ENCODE results near the gene YEATS4.
"Not testable (repeated sequence)": the region's sequence is repeated elsewhere in the genome, so short reads cannot be mapped to it uniquely, and the experiment has no call there.

The YEATS4 gene

DNA sequence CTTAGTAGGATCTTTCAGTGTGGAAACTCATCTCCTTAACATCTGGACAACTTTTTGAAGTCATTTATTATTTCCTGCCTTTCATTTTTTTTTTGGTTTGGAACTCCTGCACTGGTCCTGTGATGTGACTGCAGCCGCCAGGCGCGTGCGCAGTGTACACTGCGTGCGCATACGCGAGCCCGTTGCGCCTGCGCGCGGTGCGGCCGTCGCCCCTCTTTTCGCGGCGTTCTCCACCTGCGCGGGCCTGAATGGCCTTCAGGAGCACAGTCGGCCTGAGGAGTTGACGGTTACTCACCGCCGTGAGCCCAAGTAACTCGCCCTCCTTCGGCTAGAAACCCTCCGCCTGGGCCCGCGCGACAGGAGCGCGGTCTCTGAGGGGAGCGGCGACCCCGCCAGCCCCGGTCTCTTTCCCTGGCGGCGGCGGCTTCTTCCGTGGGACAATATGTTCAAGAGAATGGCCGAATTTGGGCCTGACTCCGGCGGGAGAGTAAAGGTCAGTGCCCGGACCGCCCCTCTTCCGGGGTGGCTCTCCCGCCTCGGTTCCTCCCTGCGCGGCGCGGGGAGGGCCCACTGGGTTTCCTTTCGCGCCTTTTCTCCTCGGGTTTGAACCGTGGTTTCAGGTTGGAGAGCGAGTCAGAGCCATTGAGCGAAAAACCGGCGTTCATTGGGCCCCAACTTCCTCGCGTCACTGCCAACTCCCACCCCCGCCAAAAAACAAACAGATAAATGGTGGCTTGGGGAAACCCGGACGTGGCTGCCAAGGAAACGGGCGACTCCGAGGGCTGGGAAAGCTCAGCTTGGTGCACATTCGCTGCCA lies at the start of gene YEATS4:
Gene YEATS4 (plus strand): TSS at position 213 of the 817 bp plus-strand sequence. CDS start 230 bp downstream, at position 443.
- peak; percentile 71 to 74 for DNase-seq

DNA sequence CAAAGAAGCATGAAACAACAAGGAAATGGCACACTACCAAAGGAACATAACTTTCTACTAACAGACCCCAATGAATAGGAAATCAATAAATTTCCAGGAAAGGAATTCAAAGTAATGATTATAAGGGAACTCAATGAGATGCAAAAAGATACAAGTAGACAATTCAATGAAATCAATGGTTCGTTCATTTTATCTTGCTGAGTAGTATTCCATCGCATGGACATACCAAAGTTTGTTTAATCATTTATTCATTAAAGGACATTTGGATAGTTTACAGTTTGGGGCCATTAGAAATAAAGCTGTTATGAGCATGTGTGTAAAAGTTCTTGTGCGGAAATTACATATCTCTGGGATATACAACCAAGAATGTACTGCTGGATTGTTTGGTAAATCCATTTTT lies 46.3 kb upstream of the YEATS4 start:
- no peak for DNase-seq

DNA sequence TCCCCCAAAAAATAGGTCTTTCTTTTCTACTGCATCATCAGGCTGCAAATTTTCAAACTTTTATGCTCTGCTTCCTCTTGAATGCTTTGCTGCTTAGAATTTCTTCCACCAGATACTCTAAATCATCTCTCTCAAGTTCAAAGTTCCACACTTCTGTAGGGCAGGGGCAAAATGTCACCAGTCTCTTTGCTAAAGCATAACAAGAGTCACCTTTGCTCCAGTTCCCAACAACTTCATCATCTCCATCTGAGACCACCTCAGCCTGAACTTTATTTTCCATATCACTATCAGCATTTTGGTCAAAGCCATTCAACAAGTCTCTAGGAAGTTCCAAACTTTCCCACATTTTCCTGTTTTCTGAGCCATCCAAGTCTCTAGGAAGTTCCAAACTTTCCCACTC lies 42.8 kb upstream of the YEATS4 start:
- not testable (repeated sequence) for DNase-seq

DNA sequence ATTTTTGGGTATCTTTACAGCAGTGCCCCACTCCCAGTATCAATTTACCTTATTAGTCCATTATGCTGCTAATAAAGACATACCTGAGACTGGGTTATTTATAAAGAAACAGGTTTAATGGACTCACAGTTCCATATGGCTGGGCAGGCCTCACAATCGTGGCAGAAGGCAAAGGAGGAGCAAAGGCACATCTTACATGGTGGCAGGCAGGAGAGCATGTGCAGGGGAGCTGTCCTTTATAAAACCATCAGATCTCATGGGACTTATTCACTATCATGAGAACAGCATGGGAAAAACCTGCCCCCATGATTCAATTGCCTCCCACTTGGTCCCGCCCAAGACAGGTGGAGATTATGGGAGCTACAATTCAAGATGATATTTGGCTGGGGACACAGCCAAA lies 42.3 kb upstream of the YEATS4 start:
- DNase-seq = not testable (repeated sequence)

DNA sequence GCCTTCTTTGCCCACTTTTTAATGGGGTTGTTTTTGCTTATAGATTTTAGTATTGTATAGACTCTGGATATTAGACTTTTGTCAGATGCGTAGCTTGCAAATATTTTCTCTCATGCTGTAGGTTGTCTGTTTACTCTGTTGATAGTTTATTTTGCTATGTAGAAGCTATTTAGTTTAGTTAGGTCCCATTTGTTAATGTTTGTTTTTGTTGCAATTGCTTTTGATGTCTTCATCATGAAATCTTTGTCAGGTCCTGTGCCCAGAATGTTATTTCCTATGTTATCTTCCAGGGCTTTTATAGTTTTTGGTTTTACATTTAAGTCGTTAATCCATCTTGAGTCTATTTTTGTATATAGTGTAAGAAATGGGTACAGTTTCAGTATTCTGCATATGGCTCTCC lies 41.3 kb upstream of the YEATS4 start:
- no peak for DNase-seq

DNA sequence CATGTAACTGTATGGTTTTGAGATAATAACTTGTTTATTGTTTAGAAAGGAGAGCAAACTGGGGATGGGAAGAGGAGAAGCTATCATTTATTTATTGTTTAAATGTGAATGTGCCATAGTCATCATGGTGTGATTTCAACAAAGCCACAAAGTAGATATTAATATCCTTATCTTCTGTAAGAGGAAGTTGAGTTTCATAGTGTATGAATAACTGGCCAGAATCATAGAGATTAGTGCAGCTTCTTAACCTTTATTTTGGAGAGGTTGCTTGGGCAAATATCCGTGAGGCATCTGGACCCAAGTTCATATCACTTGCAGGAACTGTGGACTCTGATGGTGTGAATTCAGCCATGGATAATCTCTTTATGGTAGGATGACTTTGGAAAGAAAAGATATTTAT lies 38.2 kb upstream of the YEATS4 start:
- DNase-seq = no peak

DNA sequence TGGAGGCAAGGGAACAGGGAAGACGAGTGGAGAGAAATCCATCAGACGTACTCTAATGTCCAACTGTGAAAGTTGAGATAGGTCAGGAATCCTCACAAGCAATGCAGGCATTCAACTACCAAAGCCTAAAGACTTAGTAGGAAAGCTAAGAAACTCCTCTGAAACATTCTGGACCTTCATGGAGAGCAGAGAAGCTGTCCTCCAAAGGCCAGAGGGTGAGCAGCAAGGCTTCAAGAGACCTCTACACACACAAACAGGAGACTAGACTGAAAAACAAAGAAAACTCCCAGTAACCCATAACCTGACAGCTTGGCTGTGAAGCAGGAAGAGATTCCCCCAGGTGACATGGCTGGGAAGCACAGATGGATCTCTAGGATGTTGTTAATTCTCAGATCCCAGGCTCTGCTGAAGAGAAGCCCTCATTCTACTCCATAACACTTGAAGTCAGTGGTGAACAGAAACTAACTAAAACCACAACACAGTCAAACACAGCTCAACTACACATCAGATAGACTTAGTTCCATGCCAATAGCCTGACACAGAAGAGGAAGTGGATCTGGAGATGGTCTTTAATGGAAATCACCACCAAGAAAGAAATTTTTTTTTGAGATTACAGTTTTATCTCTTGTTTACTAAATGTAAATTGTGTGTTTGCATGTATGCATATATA lies 34.6 kb upstream of the YEATS4 start:
- DNase-seq = no peak

DNA sequence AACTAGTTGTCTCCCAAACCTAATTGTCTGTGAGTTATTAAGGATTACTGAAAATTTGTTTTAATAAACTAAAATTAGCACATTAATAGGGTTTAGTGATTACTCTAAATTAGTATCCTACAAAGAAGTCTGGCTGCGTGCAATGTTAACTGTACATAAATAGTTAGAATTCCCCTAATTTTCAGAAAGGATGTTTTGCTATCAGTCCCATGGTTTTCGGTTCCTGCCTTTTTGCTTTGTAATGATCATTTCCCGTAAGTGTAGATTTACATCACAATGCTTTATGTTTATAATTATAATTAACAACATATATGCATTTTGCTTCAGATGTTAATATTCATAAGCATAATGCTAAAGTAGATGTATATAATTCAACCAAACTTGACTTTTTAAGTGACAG lies 31.1 kb upstream of the YEATS4 start:
- DNase-seq = no peak

DNA sequence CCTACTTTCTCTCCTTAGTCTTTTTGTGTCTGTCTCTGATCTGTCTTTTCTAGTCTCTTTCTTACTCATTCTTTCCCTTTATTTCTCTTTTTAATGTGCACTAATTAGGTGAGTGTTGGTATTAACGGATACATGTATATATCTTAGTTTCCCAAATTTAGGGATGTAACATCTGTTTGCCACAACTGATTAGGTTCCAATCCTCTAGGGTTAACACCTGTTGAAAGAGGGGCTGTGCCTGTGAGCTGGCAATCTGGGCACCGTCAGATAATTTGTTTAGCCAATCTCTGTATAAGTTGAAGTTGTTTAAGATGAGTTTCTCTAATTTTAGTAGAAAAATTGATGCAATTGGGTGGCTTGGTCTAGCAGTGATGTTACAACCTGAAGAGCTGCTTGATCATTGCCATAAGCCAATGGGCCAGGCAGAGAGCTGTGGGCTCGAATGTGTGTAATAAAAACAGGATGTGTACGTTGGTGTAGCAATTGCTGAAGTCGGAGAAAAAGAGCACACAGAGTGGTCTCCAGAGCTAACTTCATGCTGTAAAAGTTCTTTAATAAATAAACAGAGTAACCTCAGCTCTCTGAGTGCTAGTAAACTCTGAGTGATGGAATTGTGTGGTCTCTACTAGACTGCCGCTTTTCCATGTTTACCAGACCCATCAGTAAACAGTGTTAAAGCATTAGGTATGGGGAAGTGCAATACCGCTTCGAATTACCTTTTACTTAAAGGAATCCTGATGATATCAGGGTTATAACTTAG lies 29.7 kb upstream of the YEATS4 start:
- DNase-seq = no peak

DNA sequence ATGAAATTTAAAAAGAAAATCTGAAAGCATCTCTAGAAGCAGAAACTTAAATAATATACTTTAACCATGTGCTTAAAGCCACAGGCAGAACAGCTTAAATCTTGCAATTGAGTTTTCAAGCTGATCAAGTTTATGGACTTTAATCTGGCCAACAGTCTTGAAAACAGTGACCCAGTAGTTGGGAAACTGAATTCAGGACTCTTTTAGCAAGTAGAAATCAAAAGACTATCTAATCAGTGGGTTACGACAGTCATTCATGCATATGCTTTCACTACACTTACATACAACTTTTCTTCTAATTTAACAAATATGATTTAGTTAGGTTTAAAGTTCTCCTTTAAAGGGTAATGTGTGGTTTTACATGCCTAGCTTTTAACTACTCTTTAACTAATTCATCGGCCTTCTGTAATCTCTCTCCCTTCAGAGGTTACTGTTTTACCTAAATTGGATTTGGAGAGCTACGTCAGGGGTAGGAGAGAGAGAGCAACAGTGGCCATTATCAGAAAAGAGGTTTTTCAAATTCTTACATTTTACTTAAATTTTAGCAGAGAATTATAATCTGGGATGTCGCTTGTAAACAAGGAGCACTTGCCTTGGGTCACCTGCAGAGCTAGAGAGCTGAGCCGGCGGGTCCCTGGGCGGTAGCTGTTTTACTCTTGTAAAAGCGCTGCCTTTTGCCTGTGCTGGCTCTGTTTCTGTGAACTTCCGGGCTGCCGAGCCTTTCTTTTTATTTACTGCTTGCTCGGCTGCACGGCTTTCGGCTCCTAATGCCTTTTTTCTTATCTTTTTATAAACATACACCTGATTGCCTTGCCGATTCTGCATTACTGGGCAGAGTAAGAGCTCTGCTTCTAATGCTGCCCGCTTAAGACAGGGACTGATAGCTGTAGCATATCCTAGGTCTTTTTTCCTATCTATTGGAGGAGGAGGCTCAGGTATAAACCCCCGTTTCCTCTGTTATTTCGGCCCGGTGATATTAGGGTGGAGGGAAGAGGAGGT lies 28.8 kb upstream of the YEATS4 start:
- peak; percentile 45 to 52 for DNase-seq

DNA sequence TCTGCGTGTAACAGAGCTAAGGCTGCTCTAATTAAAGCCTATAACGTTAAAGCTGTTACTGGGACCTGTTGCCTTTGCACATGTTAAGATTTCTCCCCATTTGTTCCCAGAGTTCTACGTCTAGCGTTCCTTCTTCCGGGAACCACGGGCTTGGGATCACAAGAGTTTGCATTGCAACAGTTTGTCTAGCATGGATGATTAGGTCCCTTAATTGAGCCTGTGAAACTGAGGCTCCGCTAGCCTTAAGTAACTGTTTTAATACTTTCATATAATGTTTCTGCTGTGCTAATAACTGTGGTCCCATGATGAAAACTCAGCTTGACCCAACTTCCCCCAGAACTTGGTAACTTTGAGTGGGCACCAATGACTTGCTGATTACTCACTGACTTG lies 28.0 kb upstream of the YEATS4 start:
- DNase-seq = no peak

DNA sequence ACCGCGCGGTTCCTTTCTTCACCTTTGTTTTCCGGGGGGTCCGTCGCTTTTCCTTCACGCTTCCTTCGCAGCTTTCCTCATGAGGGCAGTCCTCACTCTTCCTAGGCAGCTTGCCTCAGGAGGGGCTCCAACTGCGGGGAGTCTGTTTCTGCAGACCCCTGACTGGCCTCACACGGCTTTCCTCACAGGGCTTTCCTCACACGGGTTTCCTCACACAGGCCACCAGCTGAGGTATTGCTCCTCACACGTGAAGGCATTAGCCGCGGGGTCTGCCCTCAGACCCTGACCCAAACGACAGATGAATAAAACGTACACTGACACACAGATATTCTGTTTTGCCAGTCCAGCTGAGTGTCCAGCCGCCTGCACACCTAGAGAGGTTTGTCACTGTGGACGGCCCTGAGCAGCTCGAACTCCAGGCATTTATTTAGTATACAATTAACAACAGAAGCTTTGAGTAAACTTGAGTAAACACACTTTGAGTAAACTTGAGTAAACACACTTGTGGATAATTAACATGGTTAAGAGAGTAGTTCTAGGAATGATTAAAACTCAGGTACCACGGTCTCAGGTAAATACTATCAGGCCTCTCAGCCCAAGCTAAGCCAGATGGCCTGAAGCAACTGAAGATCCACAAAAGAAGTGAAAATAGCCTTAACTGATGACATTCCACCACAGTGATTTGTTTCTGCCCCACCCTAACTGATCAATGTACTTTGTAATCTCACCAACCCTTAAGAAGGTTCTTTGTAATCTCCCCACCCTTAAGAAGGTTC lies 27.4 kb upstream of the YEATS4 start:
- DNase-seq = no peak

DNA sequence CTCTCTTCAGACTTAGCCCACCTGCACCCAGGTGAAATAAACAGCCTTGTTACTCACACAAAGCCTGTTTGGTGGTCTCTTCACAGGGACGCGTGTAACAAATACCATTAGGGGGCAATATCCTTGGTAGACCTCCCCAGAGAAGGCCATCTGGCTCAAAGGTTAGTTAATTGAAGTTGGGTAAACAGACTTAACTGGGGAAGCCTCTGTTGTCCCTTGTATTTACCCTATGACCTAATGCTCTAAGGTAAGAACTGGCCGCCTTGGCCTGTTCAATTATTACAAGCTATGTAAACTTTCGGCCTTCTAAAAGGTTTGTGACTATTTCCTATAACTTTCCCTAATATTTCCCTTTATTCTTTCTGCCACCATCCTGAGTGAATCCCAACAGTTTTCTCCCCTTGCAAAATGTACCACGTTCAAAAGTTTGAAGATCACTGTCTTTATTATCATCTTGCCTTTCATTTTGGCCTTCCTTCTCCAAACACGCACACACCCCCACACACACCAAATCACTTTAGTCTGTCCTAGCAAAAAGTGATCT lies 26.7 kb upstream of the YEATS4 start:
- DNase-seq = no peak

DNA sequence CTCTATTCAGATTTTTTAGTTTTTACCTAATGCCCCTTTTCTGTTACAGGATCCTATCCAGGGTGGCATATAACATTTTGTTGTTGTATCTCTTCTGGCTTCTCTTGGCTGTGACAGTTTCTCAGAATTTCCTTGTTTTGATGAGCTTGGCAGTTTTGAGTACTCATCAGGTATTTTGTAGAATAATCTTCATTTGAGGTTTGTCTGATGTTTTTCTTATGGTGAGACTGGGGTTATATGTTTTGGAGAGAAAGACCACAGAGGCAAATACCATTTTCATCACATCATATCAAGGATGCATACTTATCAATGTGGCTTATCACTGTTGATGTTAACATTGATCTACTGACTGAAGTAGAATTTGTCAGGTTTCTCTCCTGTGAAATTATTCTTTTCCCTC lies 25.4 kb upstream of the YEATS4 start:
- no peak for DNase-seq

DNA sequence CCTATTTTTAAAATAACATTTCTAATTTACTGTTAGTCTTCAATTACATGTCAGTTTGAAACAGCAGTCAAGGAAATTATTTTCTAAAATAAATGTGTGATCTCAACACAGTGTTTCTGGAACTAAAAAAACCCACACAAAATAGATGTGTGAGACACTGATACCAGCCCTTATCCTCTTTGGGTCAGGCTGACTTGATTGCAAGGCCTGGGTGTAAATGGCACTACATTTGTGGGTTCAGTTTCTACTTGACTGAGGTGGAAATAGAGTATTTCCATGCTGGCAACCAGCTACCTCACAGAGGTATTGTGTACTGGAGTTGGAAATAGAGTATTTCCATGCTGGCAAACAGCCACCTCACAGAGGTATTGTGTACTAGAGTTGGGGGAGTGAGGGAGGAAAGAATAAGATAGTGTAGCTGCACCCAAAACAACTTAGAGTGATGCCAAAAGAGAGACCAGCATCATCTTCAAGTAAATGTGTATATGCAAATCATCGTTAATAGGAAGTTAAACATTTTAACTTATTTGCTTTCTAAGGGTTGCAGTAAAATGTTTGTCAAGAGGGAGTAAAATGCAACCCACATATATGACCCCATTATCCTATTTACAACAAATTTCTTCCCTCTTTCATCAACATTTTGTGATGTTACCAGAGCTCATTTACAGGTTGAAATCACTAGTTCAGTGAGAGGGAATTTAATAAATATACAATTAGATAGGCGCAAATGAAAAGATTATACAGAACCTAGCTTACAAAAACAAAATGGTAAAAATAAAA lies 22.0 kb upstream of the YEATS4 start:
- DNase-seq = no peak

DNA sequence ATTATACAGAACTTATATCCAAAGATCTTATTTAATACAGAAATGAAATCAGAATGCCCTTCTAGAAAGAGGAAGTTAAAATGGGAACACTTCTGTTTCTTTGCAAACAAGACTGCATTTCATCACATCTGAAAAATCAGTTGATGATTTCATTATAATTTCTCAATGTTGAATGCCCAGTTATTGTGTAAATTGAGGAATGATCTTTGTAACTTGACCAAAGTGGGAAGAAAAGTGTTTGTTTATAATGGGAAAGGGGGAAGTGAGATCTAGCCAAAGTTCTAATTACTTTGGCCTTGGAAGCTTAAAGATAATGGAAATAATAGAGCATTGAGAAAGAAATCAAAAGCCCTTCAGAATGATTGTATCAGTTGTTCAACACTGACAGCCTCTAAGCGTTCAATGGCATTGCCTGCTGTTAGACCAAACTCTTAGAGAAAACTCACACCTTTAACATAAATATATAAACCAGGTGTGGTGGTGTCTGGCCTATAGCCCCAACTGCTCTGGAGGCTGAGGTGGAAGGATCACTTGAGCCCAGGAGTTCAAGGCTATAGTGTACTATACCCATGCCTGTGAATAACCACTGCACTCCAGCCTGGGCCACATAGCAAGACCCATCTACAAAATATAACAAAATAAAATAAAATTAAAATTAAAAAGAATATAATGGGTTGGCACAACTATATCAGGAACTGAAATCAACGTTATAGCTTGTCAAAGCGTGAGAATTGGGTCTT lies 21.3 kb upstream of the YEATS4 start:
- no peak for DNase-seq

DNA sequence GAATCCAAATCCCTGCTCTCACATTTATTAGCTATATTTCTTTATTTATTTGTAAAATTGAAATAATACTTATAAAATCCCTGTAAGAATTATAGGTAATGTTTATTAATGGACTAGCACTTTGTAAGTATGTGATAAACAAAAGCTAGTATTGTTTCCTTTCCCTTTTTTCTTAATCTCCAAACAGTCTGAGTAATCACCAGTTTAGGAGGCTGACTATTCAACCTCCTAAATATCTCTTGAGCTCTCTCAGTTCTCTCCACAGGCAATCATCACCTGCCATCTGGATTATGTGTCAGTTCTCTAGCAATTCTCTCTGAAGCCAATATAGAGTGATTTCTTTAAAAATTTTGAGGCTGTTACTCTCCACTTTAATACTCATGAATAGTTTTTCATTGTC lies 20.6 kb upstream of the YEATS4 start:
- DNase-seq = no peak

DNA sequence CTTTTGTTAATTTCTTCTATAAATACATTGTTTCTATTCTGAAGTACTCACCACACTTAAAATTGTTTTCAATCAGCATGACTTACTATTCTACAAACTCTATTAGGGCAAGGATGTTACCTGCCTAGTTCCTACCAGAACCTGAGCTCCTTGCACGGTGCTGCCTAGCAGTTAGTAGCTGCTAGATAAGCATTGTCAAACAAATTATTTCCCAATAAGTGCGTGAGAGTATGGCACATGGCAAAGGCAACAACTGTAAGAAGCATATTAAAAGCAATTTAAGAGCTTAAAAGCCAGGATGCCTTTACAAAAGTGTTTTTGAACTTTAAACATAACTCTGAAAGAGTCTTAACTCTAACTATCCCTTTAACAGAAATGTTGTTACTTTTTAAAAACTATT lies 19.5 kb upstream of the YEATS4 start:
- no peak for DNase-seq

DNA sequence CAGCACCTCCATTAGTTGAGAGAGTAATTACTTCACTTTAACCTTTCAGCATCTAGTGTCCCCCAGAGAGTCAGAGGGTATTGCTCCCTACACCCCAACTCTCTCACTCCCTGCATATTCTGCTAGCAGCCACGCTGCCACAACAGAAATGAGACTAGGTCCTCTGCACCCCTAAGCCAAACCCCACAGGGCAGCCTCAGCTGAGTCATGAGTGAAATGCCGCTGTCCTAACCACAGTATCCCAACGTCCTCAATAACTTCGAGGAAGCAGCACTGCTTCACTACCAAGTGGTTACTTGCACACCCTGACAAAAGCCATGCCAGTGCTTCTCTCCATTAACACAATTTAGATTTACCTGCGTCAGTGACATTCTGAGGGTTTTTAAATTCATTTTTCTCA lies 18.2 kb upstream of the YEATS4 start:
- DNase-seq = no peak

DNA sequence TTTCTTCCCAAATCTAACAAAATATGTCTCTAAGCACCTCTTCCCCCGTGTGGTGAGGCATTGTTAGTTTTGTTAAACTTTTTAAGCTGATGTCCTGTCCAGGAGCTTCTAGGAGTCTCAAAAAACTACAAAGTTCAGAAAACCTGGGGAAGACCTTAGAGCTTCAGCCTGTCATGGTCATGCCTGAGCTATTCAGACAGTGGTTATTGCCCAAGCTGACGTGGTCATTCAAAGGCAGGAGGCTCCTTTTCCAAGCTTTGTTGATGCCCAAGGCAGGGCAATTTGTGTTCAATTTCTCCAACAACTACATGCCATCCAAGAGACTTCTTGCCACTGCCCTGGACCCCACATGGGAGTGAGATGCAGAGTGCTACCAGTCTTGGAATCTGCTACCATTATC lies 17.1 kb upstream of the YEATS4 start:
- no peak for DNase-seq

Data from activated CD4-positive, alpha-beta T cell treated with anti-CD3 and anti-CD28 coated beads, Interleukin-2, amount 50 U/mL, for 4 hours (primary cell).